ENCODE measurements around the gene CTDSPL.

DNA sequence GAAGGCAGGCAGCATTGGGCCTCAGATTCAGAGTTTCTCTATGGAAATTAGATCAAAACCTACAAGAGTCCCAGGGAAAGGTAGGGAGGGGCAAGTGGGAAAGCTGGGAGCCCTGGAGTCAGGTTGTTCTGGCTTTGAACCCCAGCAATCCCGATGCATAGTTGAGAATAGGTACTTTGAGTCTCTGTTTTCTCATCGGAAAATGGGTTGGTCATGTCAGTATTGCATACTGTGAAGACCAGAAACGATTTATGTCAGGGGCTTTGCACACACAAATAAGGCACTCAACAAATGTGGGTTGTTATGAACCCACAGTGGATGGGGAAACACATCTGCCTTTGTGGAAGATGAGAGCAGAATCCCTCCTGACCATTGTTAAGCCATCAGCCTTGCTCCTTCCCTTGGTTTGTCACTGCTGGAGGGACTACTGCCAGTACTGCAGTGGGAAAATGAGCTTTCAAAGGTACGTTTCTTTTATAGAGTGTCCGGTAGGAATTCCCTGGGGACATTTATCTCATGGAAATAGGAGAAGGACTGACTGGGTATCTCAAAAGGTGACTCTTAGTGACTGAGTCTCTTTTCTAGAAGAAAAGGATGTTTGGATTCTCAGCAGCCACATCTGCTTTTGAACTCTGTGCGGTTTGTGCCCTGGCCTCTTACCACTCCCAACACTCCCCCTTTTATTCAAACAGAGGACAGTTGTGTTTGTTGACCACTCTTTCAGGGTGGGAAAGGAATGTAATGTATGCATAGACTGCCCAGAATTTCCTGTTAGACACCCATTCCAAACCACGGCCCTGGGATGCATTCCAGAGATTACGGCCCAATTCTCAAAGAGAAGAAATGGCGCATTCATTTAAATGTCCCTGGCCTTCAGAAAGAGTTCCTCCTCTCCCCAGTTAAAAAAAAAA is 74.3 kb downstream of the CTDSPL start:
- TF ChIP-seq, protein P1, sequence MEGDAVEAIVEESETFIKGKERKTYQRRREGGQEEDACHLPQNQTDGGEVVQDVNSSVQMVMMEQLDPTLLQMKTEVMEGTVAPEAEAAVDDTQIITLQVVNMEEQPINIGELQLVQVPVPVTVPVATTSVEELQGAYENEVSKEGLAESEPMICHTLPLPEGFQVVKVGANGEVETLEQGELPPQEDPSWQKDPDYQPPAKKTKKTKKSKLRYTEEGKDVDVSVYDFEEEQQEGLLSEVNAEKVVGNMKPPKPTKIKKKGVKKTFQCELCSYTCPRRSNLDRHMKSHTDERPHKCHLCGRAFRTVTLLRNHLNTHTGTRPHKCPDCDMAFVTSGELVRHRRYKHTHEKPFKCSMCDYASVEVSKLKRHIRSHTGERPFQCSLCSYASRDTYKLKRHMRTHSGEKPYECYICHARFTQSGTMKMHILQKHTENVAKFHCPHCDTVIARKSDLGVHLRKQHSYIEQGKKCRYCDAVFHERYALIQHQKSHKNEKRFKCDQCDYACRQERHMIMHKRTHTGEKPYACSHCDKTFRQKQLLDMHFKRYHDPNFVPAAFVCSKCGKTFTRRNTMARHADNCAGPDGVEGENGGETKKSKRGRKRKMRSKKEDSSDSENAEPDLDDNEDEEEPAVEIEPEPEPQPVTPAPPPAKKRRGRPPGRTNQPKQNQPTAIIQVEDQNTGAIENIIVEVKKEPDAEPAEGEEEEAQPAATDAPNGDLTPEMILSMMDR (IDR thresholded peaks at IDR 0.05), result no peak
- no peak for TF ChIP-seq POLR2A (IDR thresholded peaks at IDR 0.05)
- no peak for TF ChIP-seq POLR2AphosphoS5 (IDR thresholded peaks at IDR 0.05)
- TF ChIP-seq EP300 (IDR thresholded peaks at IDR 0.05), result no peak

Data from sigmoid colon (tissue), 4 donors.